ENCODE measurements around the gene OR10P1.

GRCh38 chr12:55636116-55636655, 506 bp upstream of the OR10P1 start:
- TF ChIP-seq CTCF (IDR thresholded peaks at IDR 0.05; ENCODE audit: insufficient read depth, low read depth, low read length) (no peak), EZH2 (IDR thresholded peaks at IDR 0.05; ENCODE audit: insufficient read depth, low read length) (no peak)
